WTC11 (cell line): ENCODE results near the gene ITK.

Experiments
- ATF2 ChIP-seq: sonication (generic); formaldehyde crosslinking; IDR thresholded peaks from 2 replicates; pipeline ENCODE4 v1.8.1; 2022; ENCODE audit warnings: low read depth, missing genetic modification reagents, borderline replicate concordance
- CTCF ChIP-seq: fragments of 200-600 bp; IDR thresholded peaks from 2 replicates; pipeline ENCODE4 v1.8.0; 2022; ENCODE audit warnings: antibody characterized with exemption
- NR1H2 ChIP-seq: sonication (generic); formaldehyde crosslinking; IDR thresholded peaks from 2 replicates; pipeline ENCODE4 v1.9.0; 2021; ENCODE audit warnings: mild to moderate bottlenecking, moderate library complexity, missing genetic modification reagents
- PRRX2 ChIP-seq: fragments of 250-450 bp; sonication (Bioruptor Pico); IDR thresholded peaks from 2 replicates; pipeline ENCODE4 v1.8.0; 2021; ENCODE audit warnings: mild to moderate bottlenecking
- SMAD4 ChIP-seq: sonication (generic); formaldehyde crosslinking; IDR thresholded peaks from 2 replicates; pipeline ENCODE4 v1.8.0; 2022; ENCODE audit warnings: mild to moderate bottlenecking, missing genetic modification reagents
- USF1 ChIP-seq: sonication (generic); formaldehyde crosslinking; IDR thresholded peaks from 2 replicates; pipeline ENCODE4 v1.8.0; 2022; ENCODE audit warnings: mild to moderate bottlenecking, missing genetic modification reagents
- ZNF219 ChIP-seq: sonication (generic); formaldehyde crosslinking; IDR thresholded peaks from 2 replicates; pipeline ENCODE4 v1.8.0; 2023; ENCODE audit warnings: missing genetic modification reagents, mild to moderate bottlenecking, borderline replicate concordance
- TF ChIP-seq, protein P1 (sequence below): sonication (generic); formaldehyde crosslinking; IDR thresholded peaks from 2 replicates; pipeline ENCODE4 v1.8.1; 2023; ENCODE audit warnings: mild to moderate bottlenecking, missing genetic modification reagents
- TF ChIP-seq, protein P2 (sequence below): sonication (generic); formaldehyde crosslinking; IDR thresholded peaks from 2 replicates; pipeline ENCODE4 v1.8.0; 2022; ENCODE audit warnings: mild to moderate bottlenecking, missing genetic modification reagents
- TF ChIP-seq, protein P3 (sequence below): sonication (generic); formaldehyde crosslinking; conservative IDR thresholded peaks from 2 replicates; pipeline ENCODE4 v1.8.1; 2022; ENCODE audit warnings: mild to moderate bottlenecking, missing genetic modification reagents

- TF ChIP-seq PRRX2 (CRISPR knock-in tag) (no peak), ATF2 (CRISPR knock-in tag) (no peak), NR1H2 (no peak), CTCF (no peak), USF1 (CRISPR knock-in tag) (no peak), SMAD4 (CRISPR knock-in tag) (no peak), ZNF219 (CRISPR knock-in tag) (no peak)
- TF ChIP-seq, protein P1, sequence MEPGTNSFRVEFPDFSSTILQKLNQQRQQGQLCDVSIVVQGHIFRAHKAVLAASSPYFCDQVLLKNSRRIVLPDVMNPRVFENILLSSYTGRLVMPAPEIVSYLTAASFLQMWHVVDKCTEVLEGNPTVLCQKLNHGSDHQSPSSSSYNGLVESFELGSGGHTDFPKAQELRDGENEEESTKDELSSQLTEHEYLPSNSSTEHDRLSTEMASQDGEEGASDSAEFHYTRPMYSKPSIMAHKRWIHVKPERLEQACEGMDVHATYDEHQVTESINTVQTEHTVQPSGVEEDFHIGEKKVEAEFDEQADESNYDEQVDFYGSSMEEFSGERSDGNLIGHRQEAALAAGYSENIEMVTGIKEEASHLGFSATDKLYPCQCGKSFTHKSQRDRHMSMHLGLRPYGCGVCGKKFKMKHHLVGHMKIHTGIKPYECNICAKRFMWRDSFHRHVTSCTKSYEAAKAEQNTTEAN (CRISPR knock-in tag), result no peak
- TF ChIP-seq, protein P2, sequence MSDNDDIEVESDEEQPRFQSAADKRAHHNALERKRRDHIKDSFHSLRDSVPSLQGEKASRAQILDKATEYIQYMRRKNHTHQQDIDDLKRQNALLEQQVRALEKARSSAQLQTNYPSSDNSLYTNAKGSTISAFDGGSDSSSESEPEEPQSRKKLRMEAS (CRISPR knock-in tag), result no peak
- TF ChIP-seq, protein P3, sequence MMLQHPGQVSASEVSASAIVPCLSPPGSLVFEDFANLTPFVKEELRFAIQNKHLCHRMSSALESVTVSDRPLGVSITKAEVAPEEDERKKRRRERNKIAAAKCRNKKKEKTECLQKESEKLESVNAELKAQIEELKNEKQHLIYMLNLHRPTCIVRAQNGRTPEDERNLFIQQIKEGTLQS, result no peak
Measured at GRCh38 chr5:157222506-157223230, 42.0 kb downstream of the ITK start.
